BLaER1 treated with 17β-estradiol and CSF1 and Interleukin-3, amounts not matched to agents 10 nM and 100 nM (cell line): ENCODE data around the gene OLFM1.
"Not testable (repeated sequence)": the region's sequence is repeated elsewhere in the genome, so short reads cannot be mapped to it uniquely, and the experiment has no call there.

Experiments used
- H3K27ac ChIP-seq, 11 experiments: shearing (Covaris generic); formaldehyde crosslinking; 2 replicates each; pipeline ENCODE4 v1.8.1; 2022
- H3K27me3 ChIP-seq, 11 experiments: shearing (Covaris generic); formaldehyde crosslinking; 2 replicates each; pipeline ENCODE4 v1.8.1; 2022
- H3K36me3 ChIP-seq, 11 experiments: shearing (Covaris generic); formaldehyde crosslinking; 2 replicates each; pipeline ENCODE4 v1.8.1; 2022
- H3K4me1 ChIP-seq, 10 experiments: shearing (Covaris generic); formaldehyde crosslinking; 2 replicates each; pipeline ENCODE4 v1.8.1; 2022
- H3K4me2 ChIP-seq, 11 experiments: shearing (Covaris generic); formaldehyde crosslinking; 2 replicates each; pipeline ENCODE4 v1.8.1; 2022
- H3K4me3 ChIP-seq, 10 experiments: shearing (Covaris generic); formaldehyde crosslinking; 2 replicates each; pipeline ENCODE4 v1.8.1; 2022
- H3K9ac ChIP-seq, 11 experiments: shearing (Covaris generic); formaldehyde crosslinking; 2 replicates each; pipeline ENCODE4 v1.8.1; 2022
- H3K9me3 ChIP-seq, 11 experiments: shearing (Covaris generic); formaldehyde crosslinking; replicated peaks in 1 of 11; 2 replicates each; pipeline ENCODE4 v1.8.1; 2022
- H4K20me1 ChIP-seq, 11 experiments: shearing (Covaris generic); formaldehyde crosslinking; 2 replicates each; pipeline ENCODE4 v1.8.1; 2022
- Cebpa-rat ChIP-seq, 11 experiments: shearing (Covaris generic); IDR thresholded peaks; 2 replicates each; pipeline ENCODE4 v1.8.1; 2022

The OLFM1 gene

DNA sequence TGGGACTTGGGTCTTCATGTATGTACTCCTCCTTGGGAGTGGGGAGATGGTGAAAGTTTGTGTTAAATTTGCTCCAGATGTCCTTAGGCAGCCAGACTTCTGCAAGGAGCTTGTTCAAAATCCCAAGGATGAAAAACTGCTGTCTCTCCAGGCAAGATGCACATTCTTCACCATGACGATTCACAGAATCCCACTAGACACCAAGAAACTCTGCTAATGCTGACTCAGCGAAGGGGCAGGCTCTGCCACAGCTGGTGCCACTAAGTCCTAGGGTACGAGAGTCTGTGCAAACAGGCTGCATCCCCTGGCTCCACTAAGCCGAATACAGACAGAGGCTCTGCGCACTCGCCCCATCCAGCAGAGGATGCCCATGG lies 71.1 kb downstream of the OLFM1 start:
- no peak overlapping the region for H3K9ac ChIP-seq
- H3K27me3 ChIP-seq: peaks cover 0 to 17% (median 0%) of the 10 kb centered on the region in 11 experiments; a peak in 7 of 22 replicates
- no peaks in the 10 kb centered on the region for H3K36me3 ChIP-seq
- no peak overlapping the region for H3K4me2 ChIP-seq
- no peaks in the 10 kb centered on the region for H3K4me1 ChIP-seq
- no peaks in the 10 kb centered on the region for H3K9me3 ChIP-seq
- no peak for TF ChIP-seq Cebpa-rat (IDR thresholded peaks at IDR 0.05)
- no peak overlapping the region for H3K4me3 ChIP-seq
- no peak overlapping the region for H3K27ac ChIP-seq
- H4K20me1 ChIP-seq: peaks cover 0 to 41% (median 0%) of the 10 kb centered on the region in 11 experiments; a peak in 7 of 22 replicates

DNA sequence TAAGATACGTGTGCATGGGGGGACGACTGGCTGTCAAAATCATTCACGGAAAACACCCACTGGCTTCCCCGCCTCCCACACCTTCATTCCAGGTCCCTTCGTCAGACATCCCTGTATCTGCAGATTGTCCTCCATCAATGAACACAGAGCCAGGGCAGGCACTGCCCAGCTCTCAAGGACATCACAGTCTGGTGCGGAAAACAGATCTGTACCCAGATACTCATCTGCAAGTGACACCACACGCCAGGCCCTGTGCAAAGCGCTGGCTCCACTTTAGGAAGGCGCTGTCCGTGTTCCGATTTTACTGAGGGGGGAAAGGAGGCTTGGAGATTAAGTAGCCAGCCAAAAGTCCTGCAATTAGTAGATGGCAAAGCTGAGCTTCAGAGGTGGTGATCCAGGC lies 72.3 kb downstream of the OLFM1 start:
- H3K4me1 ChIP-seq: no peaks in the 10 kb centered on the region

DNA sequence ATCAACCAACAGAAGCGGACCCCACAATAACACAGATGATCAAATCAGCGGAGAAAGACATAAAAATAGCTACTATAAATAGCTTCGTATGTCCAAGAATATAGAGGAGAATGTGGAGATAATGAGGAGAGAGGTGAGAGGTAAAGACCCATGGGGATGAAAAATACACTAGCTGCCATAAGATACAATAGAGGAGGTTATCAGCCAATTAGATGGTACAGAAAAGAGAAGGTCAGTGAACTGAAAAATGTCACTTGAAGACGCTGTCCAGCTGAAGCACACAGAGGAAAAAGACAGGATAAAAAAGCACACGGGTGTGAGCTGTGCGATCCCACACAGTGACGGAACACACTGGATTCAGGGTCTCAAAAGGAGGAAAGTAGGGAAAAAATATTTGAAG lies 73.4 kb downstream of the OLFM1 start:
- Histone ChIP-seq H3K4me3 (no peak overlapping the region), H3K9me3 (no peaks in the 10 kb centered on the region), H3K9ac (no peak overlapping the region), H3K27me3 (peaks cover 0 to 17% (median 0%) of the 10 kb centered on the region in 11 experiments; a peak in 7 of 22 replicates), H3K4me1 (peaks cover 0 to 6% (median 0%) of the 10 kb centered on the region in 10 experiments; a peak in 3 of 20 replicates), H4K20me1 (peaks cover 0 to 28% (median 0%) of the 10 kb centered on the region in 11 experiments; a peak in 7 of 22 replicates), H3K4me2 (no peak overlapping the region), H3K36me3 (no peaks in the 10 kb centered on the region), H3K27ac (no peak overlapping the region)
- no peak for TF ChIP-seq Cebpa-rat (IDR thresholded peaks at IDR 0.05)

More for the DNA sequence above, 72.3 kb downstream of the OLFM1 start:
- Histone ChIP-seq H3K27me3 (peaks cover 0 to 17% (median 0%) of the 10 kb centered on the region in 11 experiments; a peak in 7 of 22 replicates), H3K4me2 (no peak overlapping the region), H3K9ac (no peak overlapping the region), H4K20me1 (peaks cover 0 to 33% (median 0%) of the 10 kb centered on the region in 11 experiments; a peak in 6 of 22 replicates), H3K36me3 (no peaks in the 10 kb centered on the region), H3K4me3 (no peak overlapping the region), H3K9me3 (no peaks in the 10 kb centered on the region), H3K27ac (no peak overlapping the region)
- TF ChIP-seq Cebpa-rat (IDR thresholded peaks at IDR 0.05): no peak

DNA sequence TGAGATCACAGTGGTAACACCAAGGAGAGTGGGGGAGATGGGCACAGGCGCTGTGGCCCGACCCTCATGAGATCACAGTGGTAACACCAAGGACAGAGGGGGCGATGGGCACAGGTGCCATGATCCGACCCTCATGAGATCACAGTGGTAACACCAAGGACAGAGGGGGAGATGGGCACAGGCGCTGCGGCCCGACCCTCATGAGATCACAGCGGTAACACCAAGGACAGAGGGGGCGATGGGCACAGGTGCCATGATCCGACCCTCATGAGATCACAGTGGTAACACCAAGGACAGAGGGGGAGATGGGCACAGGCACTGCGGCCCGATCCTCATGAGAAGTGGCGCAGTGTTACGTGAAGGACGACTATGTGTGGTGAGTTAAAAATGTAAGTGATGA lies 75.1 kb downstream of the OLFM1 start:
- H3K9ac ChIP-seq, H3K27ac ChIP-seq, H3K36me3 ChIP-seq, H3K4me1 ChIP-seq, H3K4me3 ChIP-seq, H3K9me3 ChIP-seq, H3K4me2 ChIP-seq: not testable (repeated sequence)
- H3K27me3 ChIP-seq: peaks cover 0 to 17% (median 0%) of the 10 kb centered on the region in 11 experiments; a peak in 7 of 22 replicates
- peaks cover 0 to 21% (median 0%) of the 10 kb centered on the region in 11 experiments; a peak in 7 of 22 replicates for H4K20me1 ChIP-seq

DNA sequence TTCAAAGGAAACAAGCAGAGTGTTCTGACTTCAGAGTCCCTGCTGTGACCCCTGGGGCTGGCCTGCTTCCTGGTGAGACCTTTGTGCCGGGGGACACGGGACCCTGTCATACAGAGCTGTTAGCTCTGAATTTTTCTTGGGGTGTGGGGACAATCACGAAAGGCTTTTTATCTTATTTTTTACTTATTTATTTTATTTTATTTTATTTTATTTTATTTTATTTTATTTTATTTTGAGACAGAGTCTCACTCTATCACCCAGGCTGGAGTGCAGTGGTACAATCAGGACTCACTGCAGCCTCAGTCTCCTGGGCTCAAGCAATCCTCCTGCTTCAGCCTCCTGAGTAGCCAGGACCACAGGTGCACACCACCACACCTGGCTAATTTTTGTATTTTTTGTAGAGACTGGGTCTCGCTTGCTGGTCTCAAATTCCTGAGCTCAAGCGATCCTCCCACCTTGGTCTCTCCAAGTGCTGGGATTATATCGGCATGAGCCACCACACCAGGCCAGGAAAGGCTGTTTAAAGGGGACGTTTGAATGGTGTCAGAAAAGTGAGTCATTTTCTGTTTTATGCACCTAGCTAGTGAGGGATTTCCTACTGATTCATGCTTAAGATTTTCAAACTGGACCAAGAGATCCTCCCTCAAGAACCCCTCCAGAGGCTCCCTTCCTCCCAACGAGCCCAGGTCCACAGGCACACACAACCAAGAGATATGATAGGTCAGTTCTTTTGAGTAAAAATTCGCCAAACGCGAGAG lies 75.7 kb downstream of the OLFM1 start:
- Histone ChIP-seq H3K36me3 (no peaks in the 10 kb centered on the region), H3K27me3 (peaks cover 0 to 12% (median 0%) of the 10 kb centered on the region in 11 experiments; a peak in 7 of 22 replicates), H3K27ac (no peak overlapping the region), H3K9ac (no peak overlapping the region), H3K4me2 (no peak overlapping the region), H3K4me1 (peaks cover 0 to 7% (median 0%) of the 10 kb centered on the region in 10 experiments; a peak in 3 of 20 replicates), H4K20me1 (peaks cover 0 to 15% (median 0%) of the 10 kb centered on the region in 11 experiments; a peak in 7 of 22 replicates), H3K9me3 (no peaks in the 10 kb centered on the region), H3K4me3 (no peak overlapping the region)
- no peak for TF ChIP-seq Cebpa-rat (IDR thresholded peaks at IDR 0.05)

DNA sequence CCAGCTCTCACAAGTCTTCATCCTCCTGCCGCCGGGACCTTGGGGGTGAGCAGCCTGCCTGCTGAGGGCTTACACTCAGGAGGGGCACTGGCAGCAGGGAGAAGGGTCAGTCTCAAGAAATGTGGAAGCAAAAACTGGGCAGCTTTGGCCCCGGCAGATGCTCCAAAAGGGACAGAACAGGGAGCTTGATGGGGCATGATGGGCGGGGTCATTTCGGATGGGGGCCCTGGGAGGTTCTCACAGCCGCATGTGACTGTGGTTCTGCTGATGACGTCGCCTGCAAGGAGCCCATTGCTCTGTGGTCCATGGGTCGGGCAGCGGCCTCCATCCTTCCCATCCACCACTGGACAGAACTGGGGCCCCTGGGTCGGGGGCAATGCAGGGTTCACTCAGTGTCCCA lies 76.6 kb downstream of the OLFM1 start:
- H3K27me3 ChIP-seq: peaks cover 0 to 10% (median 0%) of the 10 kb centered on the region in 11 experiments; a peak in 4 of 22 replicates
- H4K20me1 ChIP-seq: peaks cover 0 to 10% (median 0%) of the 10 kb centered on the region in 11 experiments; a peak in 8 of 22 replicates
- H3K4me2 ChIP-seq: no peak overlapping the region
- no peaks in the 10 kb centered on the region for H3K9me3 ChIP-seq
- no peak overlapping the region for H3K27ac ChIP-seq
- peaks cover 0 to 7% (median 0%) of the 10 kb centered on the region in 10 experiments; a peak in 3 of 20 replicates for H3K4me1 ChIP-seq
- no peak overlapping the region for H3K9ac ChIP-seq
- H3K4me3 ChIP-seq: no peak overlapping the region
- TF ChIP-seq Cebpa-rat (IDR thresholded peaks at IDR 0.05): no peak
- no peaks in the 10 kb centered on the region for H3K36me3 ChIP-seq

DNA sequence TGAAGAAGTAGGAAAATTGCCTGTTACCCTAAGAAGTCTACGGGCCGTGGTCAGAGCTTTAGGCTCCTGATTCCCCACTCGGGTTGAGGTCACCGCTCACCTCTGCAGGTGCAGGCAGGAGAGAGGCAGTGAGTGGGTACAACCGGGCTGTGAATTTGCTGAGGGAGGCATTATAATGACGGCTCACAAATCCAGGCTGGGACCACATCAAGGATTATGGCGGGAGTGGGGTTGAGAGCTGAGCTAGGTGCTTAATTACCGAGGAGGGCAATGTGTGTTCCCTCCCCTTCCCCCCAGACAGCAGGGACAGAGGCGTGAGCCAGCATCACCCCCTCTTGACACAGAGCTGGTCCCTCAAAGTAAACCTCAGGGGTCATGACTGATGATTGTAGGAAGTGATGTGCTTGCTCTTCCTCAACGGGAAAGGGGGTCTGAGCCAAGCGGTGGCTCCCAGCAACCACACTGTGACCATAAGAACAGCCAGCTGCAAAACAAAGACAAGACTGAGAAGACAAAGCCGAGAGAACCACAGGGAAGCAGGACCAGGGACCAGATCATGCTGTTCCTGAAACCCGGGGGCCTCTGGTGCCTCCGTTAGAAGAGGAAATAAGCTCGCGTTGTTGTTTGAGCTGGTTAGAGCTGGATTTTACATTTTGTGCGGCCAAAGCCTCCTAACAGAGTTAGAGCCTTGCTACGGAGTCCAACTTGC lies 77.7 kb downstream of the OLFM1 start:
- peaks cover 0 to 7% (median 0%) of the 10 kb centered on the region in 10 experiments; a peak in 3 of 20 replicates for H3K4me1 ChIP-seq
- no peak overlapping the region for H3K4me3 ChIP-seq
- H3K9ac ChIP-seq: no peak overlapping the region
- peaks cover 0 to 7% (median 0%) of the 10 kb centered on the region in 11 experiments; a peak in 7 of 22 replicates for H4K20me1 ChIP-seq
- no peaks in the 10 kb centered on the region for H3K36me3 ChIP-seq
- no peak for TF ChIP-seq Cebpa-rat (IDR thresholded peaks at IDR 0.05)
- H3K4me2 ChIP-seq: no peak overlapping the region
- H3K9me3 ChIP-seq: no peaks in the 10 kb centered on the region
- H3K27ac ChIP-seq: no peak overlapping the region
- peaks cover 0 to 4% (median 0%) of the 10 kb centered on the region in 11 experiments; a peak in 4 of 22 replicates for H3K27me3 ChIP-seq

DNA sequence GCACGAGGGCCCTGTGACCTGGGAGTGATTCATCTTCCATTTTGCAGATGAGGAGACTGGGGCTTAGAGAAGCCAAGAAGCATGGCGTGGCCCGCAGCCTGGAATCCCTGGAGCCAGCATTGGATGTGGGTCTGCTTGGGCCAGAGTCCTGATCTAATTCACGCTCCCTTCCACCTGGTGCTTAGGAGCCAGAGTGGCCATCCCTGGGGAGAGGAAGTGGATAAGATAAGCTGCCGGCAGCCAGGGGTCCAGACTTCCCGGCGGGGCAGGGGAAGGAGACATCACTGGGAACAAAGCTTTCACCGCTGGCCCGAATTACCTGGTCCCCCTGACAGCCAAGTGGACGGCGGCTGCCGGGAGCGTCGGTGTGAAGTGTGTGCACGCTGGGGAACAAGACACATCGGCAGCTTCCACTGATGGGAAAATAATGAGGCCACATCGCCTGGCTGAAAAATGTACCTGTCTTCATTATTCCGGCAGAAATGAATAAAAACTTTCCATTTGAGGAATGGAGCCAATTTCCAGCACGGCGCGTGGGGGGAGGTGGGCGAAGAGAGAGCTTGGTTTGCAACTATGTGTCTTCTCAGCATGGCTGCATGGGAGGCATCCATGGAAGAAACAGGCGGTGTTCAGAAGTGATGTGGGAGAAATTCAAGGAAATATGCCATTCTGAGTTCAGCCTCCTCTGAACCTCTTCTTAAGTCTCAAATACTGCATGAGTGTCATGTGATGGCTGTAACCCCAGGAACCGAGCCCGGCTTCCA lies 78.5 kb downstream of the OLFM1 start:
- Histone ChIP-seq H3K9me3 (no peaks in the 10 kb centered on the region), H3K4me3 (no peak overlapping the region), H3K27ac (no peak overlapping the region), H4K20me1 (peaks cover 0 to 5% (median 0%) of the 10 kb centered on the region in 11 experiments; a peak in 5 of 22 replicates), H3K27me3 (no peaks in the 10 kb centered on the region), H3K4me2 (0 out of 22 replicates have a peak overlapping the region, but pooled peaks of 1 of the 11 experiments have one; percentile 12), H3K4me1 (peaks cover 0 to 9% (median 0%) of the 10 kb centered on the region in 10 experiments; a peak in 3 of 20 replicates), H3K9ac (no peak overlapping the region), H3K36me3 (no peaks in the 10 kb centered on the region)
- TF ChIP-seq Cebpa-rat (IDR thresholded peaks at IDR 0.05): no peak
